ENCODE results near the gene OR1F1.

OR1F1 gene

GRCh38 chr16:3214904-3215600, 27.0 kb downstream of the OR1F1 start:
- DNase-seq (ENCODE audit: low read depth), result no peak
- no peak for TF ChIP-seq CTCF (conservative IDR thresholded peaks at IDR 0.05; ENCODE audit: control insufficient read depth, insufficient read depth, low read depth, low read length)
- no peak overlapping the region for H3K4me3 ChIP-seq (ENCODE audit: control insufficient read depth, low read depth, low read length)

GRCh38 chr16:3215601-3216262, 27.7 kb downstream of the OR1F1 start:
- no peak for DNase-seq (ENCODE audit: low read depth)
- no peak overlapping the region for H3K4me3 ChIP-seq (ENCODE audit: control insufficient read depth, low read depth, low read length)
- no peak for TF ChIP-seq CTCF (conservative IDR thresholded peaks at IDR 0.05; ENCODE audit: control insufficient read depth, insufficient read depth, low read depth, low read length)

- no peak for DNase-seq (ENCODE audit: low read depth)
- TF ChIP-seq CTCF (conservative IDR thresholded peaks at IDR 0.05; ENCODE audit: control insufficient read depth, insufficient read depth, low read depth, low read length), result no peak
- no peak overlapping the region for H3K4me3 ChIP-seq (ENCODE audit: control insufficient read depth, low read depth, low read length)
Measured at GRCh38 chr16:3216263-3216640, 28.2 kb downstream of the OR1F1 start.

- DNase-seq (ENCODE audit: low read depth), result no peak
- no peak overlapping the region for H3K4me3 ChIP-seq (ENCODE audit: control insufficient read depth, low read depth, low read length)
- no peak for TF ChIP-seq CTCF (conservative IDR thresholded peaks at IDR 0.05; ENCODE audit: control insufficient read depth, insufficient read depth, low read depth, low read length)
Measured at GRCh38 chr16:3220839-3221238, 32.8 kb downstream of the OR1F1 start.

- H3K4me3 ChIP-seq (ENCODE audit: control insufficient read depth, low read depth, low read length), result no peak overlapping the region
- no peak for TF ChIP-seq CTCF (conservative IDR thresholded peaks at IDR 0.05; ENCODE audit: control insufficient read depth, insufficient read depth, low read depth, low read length)
- DNase-seq (ENCODE audit: low read depth), result peak; percentile 18
Measured at GRCh38 chr16:3223913-3224515, 36.0 kb downstream of the OR1F1 start.

DNA sequence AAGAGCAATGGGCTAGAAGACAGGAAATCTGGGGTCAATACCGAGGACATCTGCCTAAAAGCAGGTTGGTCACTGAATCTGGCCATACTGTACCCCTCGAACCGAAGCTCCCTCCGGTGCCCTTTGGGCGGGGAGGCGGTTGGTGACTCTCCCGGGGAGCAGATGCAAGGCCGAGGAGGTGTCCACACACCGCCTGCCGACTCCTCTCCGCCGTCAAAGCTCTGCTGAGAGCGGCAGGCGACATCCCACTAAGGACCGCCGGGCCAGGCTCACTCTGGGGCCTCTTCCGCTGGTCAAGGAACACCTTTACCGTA, 46.5 kb downstream of the OR1F1 start:
- no peak for TF ChIP-seq CTCF (conservative IDR thresholded peaks at IDR 0.05; ENCODE audit: control insufficient read depth, insufficient read depth, low read depth, low read length)
- DNase-seq (ENCODE audit: low read depth), result no peak
- peak overlapping the region; percentile 96 for H3K4me3 ChIP-seq (ENCODE audit: control insufficient read depth, low read depth, low read length)

All from fibroblast of mammary gland (primary cell).